ENCODE measurements around the gene CXCR6. TPM values are rescaled to one million over a fixed set of nuclear protein-coding genes. Genes with fewer than 3 reads are reported as not detected.

The CXCR6 gene
- polyA plus RNA-seq, 2 of the 4 experiments (the other 2 are of a cell fraction): not detected

DNA sequence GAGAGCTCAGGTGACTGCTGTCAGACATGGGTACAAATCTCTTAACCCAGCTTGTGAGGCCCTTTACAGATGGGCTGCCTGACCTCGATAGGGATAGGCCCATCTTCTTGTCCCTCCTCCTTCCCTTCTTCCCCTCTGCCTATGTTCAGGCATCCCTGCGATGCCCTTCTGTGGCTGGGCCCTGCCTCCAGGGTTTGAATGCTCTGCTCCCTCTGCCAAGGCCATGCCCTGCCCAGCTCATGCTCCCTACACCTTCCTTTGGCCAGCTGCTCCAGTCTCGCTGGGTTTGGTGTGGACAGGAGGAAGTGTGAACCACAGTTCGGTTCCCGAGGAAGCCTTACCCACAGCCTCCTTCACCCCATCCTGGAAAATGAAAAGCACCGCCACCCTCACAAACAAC, 48.1 kb downstream of the CXCR6 start (continued):
- TF ChIP-seq, protein P1, sequence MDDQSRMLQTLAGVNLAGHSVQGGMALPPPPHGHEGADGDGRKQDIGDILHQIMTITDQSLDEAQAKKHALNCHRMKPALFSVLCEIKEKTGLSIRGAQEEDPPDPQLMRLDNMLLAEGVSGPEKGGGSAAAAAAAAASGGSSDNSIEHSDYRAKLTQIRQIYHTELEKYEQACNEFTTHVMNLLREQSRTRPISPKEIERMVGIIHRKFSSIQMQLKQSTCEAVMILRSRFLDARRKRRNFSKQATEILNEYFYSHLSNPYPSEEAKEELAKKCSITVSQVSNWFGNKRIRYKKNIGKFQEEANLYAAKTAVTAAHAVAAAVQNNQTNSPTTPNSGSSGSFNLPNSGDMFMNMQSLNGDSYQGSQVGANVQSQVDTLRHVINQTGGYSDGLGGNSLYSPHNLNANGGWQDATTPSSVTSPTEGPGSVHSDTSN (IDR thresholded peaks at IDR 0.05): no peak
- no peak for TF ChIP-seq HDAC2 (IDR thresholded peaks at IDR 0.05)

DNA sequence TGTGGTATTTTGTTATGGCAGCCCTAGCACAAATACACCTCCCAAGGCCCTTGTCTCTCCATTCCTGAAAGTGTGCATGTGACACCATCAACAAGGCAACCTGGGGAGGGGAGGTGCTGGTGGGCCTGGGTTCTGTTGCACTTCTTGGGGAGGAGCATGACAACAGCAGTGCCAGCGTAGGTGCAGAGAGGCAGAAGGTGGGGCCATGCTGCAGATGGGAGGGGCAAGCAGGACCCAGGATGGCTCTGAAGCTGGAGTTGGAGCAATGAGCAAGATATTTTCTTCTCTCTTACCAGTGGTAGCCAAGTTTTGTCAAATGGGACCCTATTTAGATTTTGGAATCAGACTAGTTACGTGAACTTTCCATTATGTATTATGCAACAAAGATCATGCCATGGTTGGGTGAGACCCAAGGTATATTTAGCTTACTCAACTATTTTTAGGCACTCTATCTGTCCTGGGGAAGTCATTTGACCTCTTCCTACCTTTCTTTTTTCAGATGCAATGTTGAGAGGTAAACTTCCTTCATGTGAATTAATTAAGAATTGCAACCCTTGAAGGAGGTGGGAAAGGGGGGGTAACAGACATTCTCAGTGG, 49.0 kb downstream of the CXCR6 start:
- ChIA-PET POLR2A (no interaction called here), CTCF (interaction anchor here (1.3 kb wide), 1 partner anchor 86 kb away, joined by 7 read pairs; no protein-coding TSS in a partner anchor)
- FAIRE-seq (no peak), ATAC-seq (no peak), DNase-seq (ENCODE audit: low read depth in 1 of 2, low spot score in 1 of 2) (no peak)
- TF ChIP-seq, protein P2, sequence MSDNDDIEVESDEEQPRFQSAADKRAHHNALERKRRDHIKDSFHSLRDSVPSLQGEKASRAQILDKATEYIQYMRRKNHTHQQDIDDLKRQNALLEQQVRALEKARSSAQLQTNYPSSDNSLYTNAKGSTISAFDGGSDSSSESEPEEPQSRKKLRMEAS (IDR thresholded peaks at IDR 0.05): no peak
- TF ChIP-seq NPAS2 (CRISPR knock-in tag; IDR thresholded peaks at IDR 0.05; ENCODE audit: borderline replicate concordance) (no peak), HOXB13 (CRISPR knock-in tag; IDR thresholded peaks at IDR 0.05; ENCODE audit: low read depth) (no peak), RAD21 (conservative IDR thresholded peaks at IDR 0.05 in 1 of 2, IDR thresholded peaks at IDR 0.05 in 1 of 2) (no peak)
- TF ChIP-seq, protein P3, sequence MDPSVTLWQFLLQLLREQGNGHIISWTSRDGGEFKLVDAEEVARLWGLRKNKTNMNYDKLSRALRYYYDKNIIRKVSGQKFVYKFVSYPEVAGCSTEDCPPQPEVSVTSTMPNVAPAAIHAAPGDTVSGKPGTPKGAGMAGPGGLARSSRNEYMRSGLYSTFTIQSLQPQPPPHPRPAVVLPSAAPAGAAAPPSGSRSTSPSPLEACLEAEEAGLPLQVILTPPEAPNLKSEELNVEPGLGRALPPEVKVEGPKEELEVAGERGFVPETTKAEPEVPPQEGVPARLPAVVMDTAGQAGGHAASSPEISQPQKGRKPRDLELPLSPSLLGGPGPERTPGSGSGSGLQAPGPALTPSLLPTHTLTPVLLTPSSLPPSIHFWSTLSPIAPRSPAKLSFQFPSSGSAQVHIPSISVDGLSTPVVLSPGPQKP (IDR thresholded peaks at IDR 0.05; ENCODE audit: low read depth, low read length): no peak
- WGBS (ENCODE audit: missing lambda C conversion rate): 100% methylated on average over 2 of the region's 2 CpGs
- peaks cover 30% of the 10 kb centered on the region for H3K4me1 ChIP-seq
- H3K27ac ChIP-seq: no peak overlapping the region
- H3K9me3 ChIP-seq: no peaks in the 10 kb centered on the region
- no peak overlapping the region for H3K4me3 ChIP-seq
- H3K4me2 ChIP-seq: no peak overlapping the region

DNA sequence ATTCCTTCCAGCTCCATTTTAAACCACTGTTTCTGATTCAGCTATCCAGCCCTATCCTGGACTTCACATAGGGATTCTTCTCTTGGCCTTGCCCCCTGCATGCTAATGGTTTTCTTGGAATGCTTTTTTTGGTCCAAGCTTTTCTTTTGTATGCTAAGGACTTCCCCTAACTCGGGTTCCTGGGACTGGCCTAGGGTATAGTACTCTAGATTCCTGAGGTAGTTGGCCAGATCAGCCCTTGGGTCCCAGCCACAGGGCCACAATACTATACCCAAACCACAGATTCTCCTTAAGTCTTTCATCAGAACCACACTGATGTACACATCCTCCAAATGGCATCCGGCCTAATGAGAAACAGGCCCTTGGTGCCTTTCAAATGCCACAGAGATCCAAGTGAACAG, 49.6 kb downstream of the CXCR6 start:
- H3K4me1 ChIP-seq: peaks cover 24% of the 10 kb centered on the region
- TF ChIP-seq ZC3H11A (IDR thresholded peaks at IDR 0.05): no peak
- TF ChIP-seq RARB (CRISPR knock-in tag; IDR thresholded peaks at IDR 0.05): no peak
- no peak for TF ChIP-seq CHD2 (IDR thresholded peaks at IDR 0.05; ENCODE audit: low read length, partially characterized antibody)
- FAIRE-seq (no peak), ATAC-seq (no peak), DNase-seq (ENCODE audit: low read depth in 1 of 2, low spot score in 1 of 2) (no peak)
- H3K27ac ChIP-seq: no peak overlapping the region
- whole genome bisulfite sequencing (ENCODE audit: missing lambda C conversion rate): 81% methylated on average over 2 of the region's 2 CpGs
- H3K4me2 ChIP-seq: no peak overlapping the region
- no peaks in the 10 kb centered on the region for H3K9me3 ChIP-seq
- POLR2A ChIA-PET: no interaction called here
- CTCF ChIA-PET: interaction anchor here (0.9 to 1.3 kb wide), 2 partner anchors 85 to 386 kb away, joined by 4 to 7 read pairs; no protein-coding TSS in a partner anchor
- H3K4me3 ChIP-seq: no peak overlapping the region

DNA sequence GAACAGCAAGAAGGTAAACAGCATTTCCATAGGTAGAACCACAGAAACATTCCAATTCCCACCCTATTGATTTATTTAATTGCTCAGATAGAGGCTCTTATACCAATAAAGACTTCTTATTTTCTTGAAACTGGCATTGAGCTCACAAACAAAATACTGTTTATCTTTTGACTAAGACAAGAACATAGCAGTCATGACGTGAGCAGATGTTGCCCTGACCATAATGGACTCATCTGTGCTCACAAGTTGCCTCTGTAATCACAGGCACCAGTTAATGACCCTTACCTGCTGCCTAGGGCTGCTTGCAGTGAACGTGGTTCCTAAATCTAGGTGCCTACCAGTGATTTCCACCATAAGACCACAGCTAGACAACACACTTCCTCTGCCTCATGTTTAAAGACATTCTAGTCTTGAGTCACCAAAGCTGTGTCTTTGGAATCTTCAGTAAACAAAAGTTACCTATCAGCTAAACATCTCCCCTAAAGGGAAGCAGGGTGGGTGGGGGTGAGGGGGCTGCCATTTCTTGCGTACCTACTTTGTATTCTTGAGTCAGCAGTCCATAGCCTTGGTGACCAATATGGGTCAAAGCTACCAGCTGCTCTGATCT, 50.3 kb downstream of the CXCR6 start:
- no peak for ATAC-seq
- ChIA-PET CTCF (interaction anchor here (0.9 to 1.3 kb wide), 2 partner anchors 85 to 385 kb away, joined by 4 to 7 read pairs; no protein-coding TSS in a partner anchor), POLR2A (no interaction called here)
- no peaks in the 10 kb centered on the region for H3K9me3 ChIP-seq
- peaks cover 17% of the 10 kb centered on the region for H3K4me1 ChIP-seq
- no peak for DNase-seq (ENCODE audit: low read depth in 1 of 2, low spot score in 1 of 2)
- no peak overlapping the region for H3K27ac ChIP-seq
- H3K4me2 ChIP-seq: no peak overlapping the region
- WGBS (ENCODE audit: missing lambda C conversion rate): 89% methylated on average over 3 of the region's 3 CpGs
- no peak overlapping the region for H3K4me3 ChIP-seq
- FAIRE-seq: no peak
- TF ChIP-seq RCOR1 (IDR thresholded peaks at IDR 0.05; ENCODE audit: low read depth, low read length) (no peak), EHMT2 (IDR thresholded peaks at IDR 0.05; ENCODE audit: low read depth) (no peak), KDM5A (IDR thresholded peaks at IDR 0.05) (no peak), SREBF2 (IDR thresholded peaks at IDR 0.05) (no peak), HEYL (CRISPR knock-in tag; IDR thresholded peaks at IDR 0.05) (no peak), RNF2 (IDR thresholded peaks at IDR 0.05; ENCODE audit: borderline replicate concordance, low read depth) (no peak), MAZ (IDR thresholded peaks at IDR 0.05; ENCODE audit: borderline replicate concordance, low read depth, low read length) (no peak), GATA3 (IDR thresholded peaks at IDR 0.05; ENCODE audit: borderline replicate concordance) (no peak), RFX5 (IDR thresholded peaks at IDR 0.05) (no peak), NFE2L2 (conservative IDR thresholded peaks at IDR 0.05; ENCODE audit: low read length) (no peak), MYC (IDR thresholded peaks at IDR 0.05; ENCODE audit: borderline replicate concordance, low read length) (no peak)
- TF ChIP-seq, protein P3 (IDR thresholded peaks at IDR 0.05; ENCODE audit: low read depth, low read length): no peak
- TF ChIP-seq, protein P4, sequence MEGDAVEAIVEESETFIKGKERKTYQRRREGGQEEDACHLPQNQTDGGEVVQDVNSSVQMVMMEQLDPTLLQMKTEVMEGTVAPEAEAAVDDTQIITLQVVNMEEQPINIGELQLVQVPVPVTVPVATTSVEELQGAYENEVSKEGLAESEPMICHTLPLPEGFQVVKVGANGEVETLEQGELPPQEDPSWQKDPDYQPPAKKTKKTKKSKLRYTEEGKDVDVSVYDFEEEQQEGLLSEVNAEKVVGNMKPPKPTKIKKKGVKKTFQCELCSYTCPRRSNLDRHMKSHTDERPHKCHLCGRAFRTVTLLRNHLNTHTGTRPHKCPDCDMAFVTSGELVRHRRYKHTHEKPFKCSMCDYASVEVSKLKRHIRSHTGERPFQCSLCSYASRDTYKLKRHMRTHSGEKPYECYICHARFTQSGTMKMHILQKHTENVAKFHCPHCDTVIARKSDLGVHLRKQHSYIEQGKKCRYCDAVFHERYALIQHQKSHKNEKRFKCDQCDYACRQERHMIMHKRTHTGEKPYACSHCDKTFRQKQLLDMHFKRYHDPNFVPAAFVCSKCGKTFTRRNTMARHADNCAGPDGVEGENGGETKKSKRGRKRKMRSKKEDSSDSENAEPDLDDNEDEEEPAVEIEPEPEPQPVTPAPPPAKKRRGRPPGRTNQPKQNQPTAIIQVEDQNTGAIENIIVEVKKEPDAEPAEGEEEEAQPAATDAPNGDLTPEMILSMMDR (IDR thresholded peaks at IDR 0.05): no peak
- TF ChIP-seq, protein P5, sequence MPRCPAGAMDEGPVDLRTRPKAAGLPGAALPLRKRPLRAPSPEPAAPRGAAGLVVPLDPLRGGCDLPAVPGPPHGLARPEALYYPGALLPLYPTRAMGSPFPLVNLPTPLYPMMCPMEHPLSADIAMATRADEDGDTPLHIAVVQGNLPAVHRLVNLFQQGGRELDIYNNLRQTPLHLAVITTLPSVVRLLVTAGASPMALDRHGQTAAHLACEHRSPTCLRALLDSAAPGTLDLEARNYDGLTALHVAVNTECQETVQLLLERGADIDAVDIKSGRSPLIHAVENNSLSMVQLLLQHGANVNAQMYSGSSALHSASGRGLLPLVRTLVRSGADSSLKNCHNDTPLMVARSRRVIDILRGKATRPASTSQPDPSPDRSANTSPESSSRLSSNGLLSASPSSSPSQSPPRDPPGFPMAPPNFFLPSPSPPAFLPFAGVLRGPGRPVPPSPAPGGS (IDR thresholded peaks at IDR 0.05): no peak
